ENCODE results near the gene NUDT2.

The NUDT2 gene

GRCh38 chr9:34371886-34372466 lies 42.6 kb downstream of the NUDT2 start:
- DNase-seq: no peak

GRCh38 chr9:34372467-34373011 lies 43.2 kb downstream of the NUDT2 start:
- DNase-seq: no peak

GRCh38 chr9:34373749-34374148 lies 44.4 kb downstream of the NUDT2 start:
- no peak for DNase-seq

- DNase-seq: no peak
Measured at GRCh38 chr9:34374339-34374738, 45.0 kb downstream of the NUDT2 start.

GRCh38 chr9:34374905-34375552 lies 45.7 kb downstream of the NUDT2 start:
- DNase-seq: no peak

GRCh38 chr9:34375901-34376595 lies 46.7 kb downstream of the NUDT2 start:
- DNase-seq: peak; percentile 19

GRCh38 chr9:34376596-34377403 lies 47.4 kb downstream of the NUDT2 start, which contains the start of gene MYORG:
MYORG (minus strand) TSS chr9:34376898; CDS start chr9:34372943, 3,955 bp downstream.
- peak; percentile 92 for DNase-seq

GRCh38 chr9:34377404-34377746 lies 48.0 kb downstream of the NUDT2 start:
- DNase-seq: no peak

- no peak for DNase-seq
Measured at GRCh38 chr9:34378376-34379060, 49.1 kb downstream of the NUDT2 start.

GRCh38 chr9:34379334-34380033 lies 50.1 kb downstream of the NUDT2 start:
- peak; percentile 83 for DNase-seq

GRCh38 chr9:34380034-34380510 lies 50.7 kb downstream of the NUDT2 start:
- no peak for DNase-seq

- peak; percentile 52 for DNase-seq
Measured at GRCh38 chr9:34380511-34381315, 51.3 kb downstream of the NUDT2 start.

GRCh38 chr9:34381323-34381722 lies 52.0 kb downstream of the NUDT2 start:
- no peak for DNase-seq

GRCh38 chr9:34382054-34382453 lies 52.7 kb downstream of the NUDT2 start:
- DNase-seq: no peak

GRCh38 chr9:34382879-34383278 lies 53.5 kb downstream of the NUDT2 start:
- DNase-seq: no peak

- DNase-seq: no peak
Measured at GRCh38 chr9:34383904-34384303, 54.5 kb downstream of the NUDT2 start.

GRCh38 chr9:34384368-34385165 lies 55.2 kb downstream of the NUDT2 start:
- DNase-seq: no peak

GRCh38 chr9:34385561-34386230 lies 56.3 kb downstream of the NUDT2 start:
- no peak for DNase-seq

- no peak for DNase-seq
Measured at GRCh38 chr9:34386656-34387055, 57.3 kb downstream of the NUDT2 start.
